SU-DHL-6 (cell line): ENCODE results near the gene NFIX.

Source experiments
- H2AFZ ChIP-seq: fragments of 200-600 bp; sonication (generic); 2 replicates; pipeline ENCODE4 v1.6.1; 2014; ENCODE audit warnings: low read depth, mild to moderate bottlenecking, moderate library complexity, mixed read lengths, antibody characterized with exemption, low read length; ENCODE audit not compliant: severe bottlenecking
- H3F3A ChIP-seq: fragments of 200-600 bp; shearing (Covaris generic); 2 replicates; pipeline ENCODE4 v1.6.0; 2016; ENCODE audit warnings: antibody characterized with exemption, mild to moderate bottlenecking; ENCODE audit not compliant: insufficient read depth
- H3K27ac ChIP-seq: fragments of 200-600 bp; sonication (generic); 2 replicates; pipeline ENCODE4 v1.5.1; 2016; ENCODE audit warnings: low read depth, mild to moderate bottlenecking, low read length, moderate library complexity, mixed read lengths
- H3K27me3 ChIP-seq: fragments of 200-600 bp; sonication (generic), shearing (Covaris generic); 2 replicates; pipeline ENCODE4 v1.6.0; 2014; ENCODE audit warnings: mild to moderate bottlenecking, low read length
- H3K36me3 ChIP-seq: fragments of 200-600 bp; sonication (generic); 2 replicates; pipeline ENCODE4 v1.6.1; 2014; ENCODE audit warnings: mild to moderate bottlenecking, low read length, mixed read lengths
- H3K4me2 ChIP-seq: fragments of 300-600, 200-600 bp; shearing (Covaris generic), sonication (generic); 2 replicates; pipeline ENCODE4 v1.6.0; 2014; ENCODE audit warnings: low read length, low read depth, mild to moderate bottlenecking; ENCODE audit not compliant: poor library complexity, severe bottlenecking
- H3K4me3 ChIP-seq: fragments of 200-600 bp; sonication (generic); 2 replicates; pipeline ENCODE4 v1.5.1; 2014; ENCODE audit warnings: antibody characterized with exemption, low read length, mild to moderate bottlenecking, mixed read lengths; ENCODE audit not compliant: insufficient read depth, poor library complexity, severe bottlenecking
- H3K79me2 ChIP-seq: fragments of 200-600 bp; sonication (generic); 2 replicates; pipeline ENCODE4 v1.6.1; 2014; ENCODE audit warnings: mild to moderate bottlenecking, low read length, moderate library complexity; ENCODE audit not compliant: insufficient read depth
- H3K9ac ChIP-seq: fragments of 200-600 bp; sonication (generic); 2 replicates; pipeline ENCODE4 v1.7.0; 2014; ENCODE audit warnings: mild to moderate bottlenecking, low read length
- H3K9me2 ChIP-seq: fragments of 200-600 bp; sonication (generic); replicated peaks from 2 replicates; pipeline ENCODE4 v1.6.1; 2014; ENCODE audit warnings: low read length; ENCODE audit not compliant: insufficient read depth
- H3K9me3 ChIP-seq: fragments of 200-600 bp; sonication (generic); 2 replicates; pipeline ENCODE4 v1.6.1; 2014; ENCODE audit warnings: low read length, mixed read lengths; ENCODE audit not compliant: insufficient read depth
- H4K20me1 ChIP-seq: fragments of 200-600 bp; sonication (generic); 2 replicates; pipeline ENCODE4 v1.6.1; 2014; ENCODE audit warnings: low read depth, mild to moderate bottlenecking, antibody characterized with exemption, low read length, moderate library complexity, mixed read lengths
- EZH2phosphoT487 ChIP-seq: fragments of 200-600 bp; sonication (generic), shearing (Covaris generic); conservative IDR thresholded peaks from 2 replicates; pipeline ENCODE4 v1.6.1; 2018; ENCODE audit warnings: mild to moderate bottlenecking, antibody characterized with exemption, low read length, moderate library complexity, mixed read lengths
- TF ChIP-seq, protein P1 (sequence below): fragments of 200-600 bp; sonication (generic); IDR thresholded peaks from one replicate; pipeline ENCODE4 v1.5.1; 2017; ENCODE audit warnings: antibody characterized with exemption, mild to moderate bottlenecking, low read length, moderate library complexity; ENCODE audit not compliant: insufficient read depth, poor library complexity, severe bottlenecking

The NFIX gene

DNA sequence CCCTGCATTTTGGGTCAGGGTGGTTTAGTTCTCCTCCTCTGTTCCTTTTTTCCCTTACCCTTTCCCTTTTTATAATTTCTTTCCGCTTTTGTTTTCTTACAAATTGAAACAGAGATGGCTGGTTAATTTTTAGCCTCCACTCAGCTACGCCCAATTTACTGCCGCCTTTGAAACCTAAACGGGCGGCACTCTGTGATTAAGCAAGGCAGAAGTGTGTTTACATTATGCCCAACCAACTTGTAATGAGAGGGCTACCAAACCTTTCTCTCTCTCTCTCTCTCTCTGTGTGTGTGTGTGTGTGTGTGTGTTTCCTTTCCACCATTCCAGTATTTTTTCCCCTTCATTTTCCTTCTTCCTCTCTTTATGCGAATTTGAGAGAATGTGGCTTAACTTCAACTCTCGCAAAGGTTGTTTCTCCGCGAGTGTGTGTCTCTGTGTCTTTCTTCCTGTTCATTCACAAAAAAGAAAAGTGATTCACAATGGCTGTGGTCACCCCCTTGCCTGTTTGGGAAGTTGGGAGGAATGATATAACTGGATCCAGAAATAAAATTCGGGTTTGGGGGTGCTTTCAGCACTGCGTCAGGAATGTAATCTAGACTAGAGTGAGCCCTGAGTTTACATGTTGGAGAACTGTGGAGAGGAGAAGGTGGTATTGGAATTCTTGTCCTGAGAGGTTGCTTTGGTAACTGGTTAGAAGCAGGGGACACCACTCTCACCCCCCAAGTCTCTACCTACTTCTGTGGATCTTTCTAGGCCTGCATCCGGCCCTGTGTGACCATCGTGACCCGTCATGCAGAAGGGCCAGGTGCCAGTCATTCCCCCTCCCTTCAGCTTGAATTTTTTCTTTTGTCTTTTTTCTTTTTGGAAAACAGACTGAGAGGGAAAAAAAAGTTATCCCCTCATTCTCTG is 31.4 kb downstream of the NFIX start:
- Histone ChIP-seq H3K79me2 (no peaks in the 10 kb centered on the region), H4K20me1 (no peaks in the 10 kb centered on the region), H3K4me3 (no peak overlapping the region), H3K9me3 (no peaks in the 10 kb centered on the region), H3K9me2 (no peaks in the 10 kb centered on the region), H2AFZ (no peak overlapping the region), H3K27me3 (no peaks in the 10 kb centered on the region), H3F3A (no peaks in the 10 kb centered on the region), H3K36me3 (no peaks in the 10 kb centered on the region), H3K27ac (no peak overlapping the region), H3K4me2 (no peak overlapping the region), H3K9ac (no peak overlapping the region)
- no peak for TF ChIP-seq EZH2phosphoT487
- TF ChIP-seq, protein P1, sequence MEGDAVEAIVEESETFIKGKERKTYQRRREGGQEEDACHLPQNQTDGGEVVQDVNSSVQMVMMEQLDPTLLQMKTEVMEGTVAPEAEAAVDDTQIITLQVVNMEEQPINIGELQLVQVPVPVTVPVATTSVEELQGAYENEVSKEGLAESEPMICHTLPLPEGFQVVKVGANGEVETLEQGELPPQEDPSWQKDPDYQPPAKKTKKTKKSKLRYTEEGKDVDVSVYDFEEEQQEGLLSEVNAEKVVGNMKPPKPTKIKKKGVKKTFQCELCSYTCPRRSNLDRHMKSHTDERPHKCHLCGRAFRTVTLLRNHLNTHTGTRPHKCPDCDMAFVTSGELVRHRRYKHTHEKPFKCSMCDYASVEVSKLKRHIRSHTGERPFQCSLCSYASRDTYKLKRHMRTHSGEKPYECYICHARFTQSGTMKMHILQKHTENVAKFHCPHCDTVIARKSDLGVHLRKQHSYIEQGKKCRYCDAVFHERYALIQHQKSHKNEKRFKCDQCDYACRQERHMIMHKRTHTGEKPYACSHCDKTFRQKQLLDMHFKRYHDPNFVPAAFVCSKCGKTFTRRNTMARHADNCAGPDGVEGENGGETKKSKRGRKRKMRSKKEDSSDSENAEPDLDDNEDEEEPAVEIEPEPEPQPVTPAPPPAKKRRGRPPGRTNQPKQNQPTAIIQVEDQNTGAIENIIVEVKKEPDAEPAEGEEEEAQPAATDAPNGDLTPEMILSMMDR: no peak

DNA sequence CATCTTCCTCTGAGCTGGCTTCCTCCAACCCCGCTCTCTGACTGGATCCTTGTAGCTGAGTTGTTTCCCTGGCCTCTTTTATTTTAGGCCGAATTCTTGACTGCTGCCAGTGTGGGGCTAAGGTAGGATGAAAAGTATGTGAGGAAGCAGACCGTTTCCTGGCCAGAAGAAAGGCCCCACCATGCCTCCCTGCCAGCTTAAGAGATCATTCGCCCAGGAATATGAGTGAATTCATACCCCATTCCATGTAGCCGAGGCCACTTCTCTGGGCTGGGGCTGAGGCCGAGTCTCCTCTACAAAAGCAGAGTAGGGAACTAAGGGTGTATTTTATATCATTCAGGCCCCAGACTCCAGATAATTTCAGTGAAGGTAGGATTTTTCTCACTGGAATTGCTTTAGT is 32.3 kb downstream of the NFIX start:
- H3K79me2 ChIP-seq: no peaks in the 10 kb centered on the region
- H4K20me1 ChIP-seq: no peaks in the 10 kb centered on the region
- no peaks in the 10 kb centered on the region for H3K36me3 ChIP-seq
- TF ChIP-seq, protein P1: no peak
- TF ChIP-seq EZH2phosphoT487: no peak
- H3K27me3 ChIP-seq: no peaks in the 10 kb centered on the region
- no peaks in the 10 kb centered on the region for H3K9me3 ChIP-seq
- H3K4me3 ChIP-seq: no peak overlapping the region
- H2AFZ ChIP-seq: no peak overlapping the region
- no peak overlapping the region for H3K4me2 ChIP-seq
- no peak overlapping the region for H3K9ac ChIP-seq
- H3K27ac ChIP-seq: no peak overlapping the region
- no peaks in the 10 kb centered on the region for H3F3A ChIP-seq
- no peaks in the 10 kb centered on the region for H3K9me2 ChIP-seq

DNA sequence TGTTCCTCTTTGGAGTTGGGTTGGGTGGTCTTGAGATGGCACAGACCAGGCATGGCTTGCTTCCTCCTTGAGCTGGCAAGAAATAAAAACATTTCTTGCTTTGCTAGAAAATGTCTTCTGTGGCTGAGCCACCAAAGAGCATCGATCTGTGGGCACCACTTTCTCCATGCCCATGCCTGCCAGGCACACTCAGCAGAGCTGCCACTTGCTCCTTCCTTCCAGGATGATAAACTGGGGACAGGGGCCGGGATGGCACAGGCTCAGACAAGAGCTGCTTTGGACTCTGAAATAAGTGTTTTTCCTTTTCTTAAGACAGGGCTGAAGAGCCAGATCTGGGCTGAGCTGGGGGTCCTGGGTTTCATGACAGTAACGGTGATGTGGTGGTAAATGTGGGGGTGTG is 32.8 kb downstream of the NFIX start:
- no peaks in the 10 kb centered on the region for H3K27me3 ChIP-seq
- H3K4me2 ChIP-seq: no peak overlapping the region
- H3K4me3 ChIP-seq: no peak overlapping the region
- H3K9me3 ChIP-seq: no peaks in the 10 kb centered on the region
- TF ChIP-seq, protein P1: no peak
- no peak for TF ChIP-seq EZH2phosphoT487
- no peak overlapping the region for H3K9ac ChIP-seq
- no peaks in the 10 kb centered on the region for H3K79me2 ChIP-seq
- H4K20me1 ChIP-seq: no peaks in the 10 kb centered on the region
- no peaks in the 10 kb centered on the region for H3K9me2 ChIP-seq
- H3F3A ChIP-seq: no peaks in the 10 kb centered on the region
- H2AFZ ChIP-seq: no peak overlapping the region
- no peak overlapping the region for H3K27ac ChIP-seq
- no peaks in the 10 kb centered on the region for H3K36me3 ChIP-seq
